Measurements from ENCODE around the gene ORC3. TPM values are rescaled to one million over a fixed set of nuclear protein-coding genes. Genes with fewer than 3 reads are reported as not detected.

ORC3 gene
- total RNA-seq, 1 experiment from 2014 or later: 46.5 TPM

DNA sequence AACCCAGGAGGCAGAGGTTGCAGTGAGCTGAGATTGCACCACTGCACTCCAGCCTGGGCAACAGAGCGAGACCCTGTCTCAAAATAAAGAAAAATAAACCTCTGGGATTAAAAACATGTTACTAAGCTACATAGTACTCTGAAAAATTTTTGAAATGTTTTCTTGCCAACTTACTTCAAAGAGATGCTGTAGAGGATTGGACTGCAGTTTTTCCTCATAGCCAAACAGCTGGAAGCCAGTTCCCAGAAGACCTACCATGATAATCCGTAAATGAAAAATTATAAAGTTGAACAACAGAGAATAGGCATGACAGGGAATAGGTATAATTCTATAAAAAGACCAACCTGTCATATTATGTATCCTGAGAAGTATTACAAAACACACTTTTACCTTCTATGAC lies 48.2 kb upstream of the ORC3 start:
- H3K36me3 ChIP-seq (ENCODE audit: insufficient read depth, low read length, poor library complexity, severe bottlenecking): peaks cover 26% of the 10 kb centered on the region
- no TSS peak for BruUV-seq (replicated peaks)
- H3K4me1 ChIP-seq (ENCODE audit: insufficient read depth, low read length, poor library complexity, severe bottlenecking): no peaks in the 10 kb centered on the region
- TF ChIP-seq EZH2 (IDR thresholded peaks at IDR 0.05; ENCODE audit: borderline replicate concordance, low read depth, low read length, poor library complexity, severe bottlenecking): no peak
- TF ChIP-seq, protein P1, sequence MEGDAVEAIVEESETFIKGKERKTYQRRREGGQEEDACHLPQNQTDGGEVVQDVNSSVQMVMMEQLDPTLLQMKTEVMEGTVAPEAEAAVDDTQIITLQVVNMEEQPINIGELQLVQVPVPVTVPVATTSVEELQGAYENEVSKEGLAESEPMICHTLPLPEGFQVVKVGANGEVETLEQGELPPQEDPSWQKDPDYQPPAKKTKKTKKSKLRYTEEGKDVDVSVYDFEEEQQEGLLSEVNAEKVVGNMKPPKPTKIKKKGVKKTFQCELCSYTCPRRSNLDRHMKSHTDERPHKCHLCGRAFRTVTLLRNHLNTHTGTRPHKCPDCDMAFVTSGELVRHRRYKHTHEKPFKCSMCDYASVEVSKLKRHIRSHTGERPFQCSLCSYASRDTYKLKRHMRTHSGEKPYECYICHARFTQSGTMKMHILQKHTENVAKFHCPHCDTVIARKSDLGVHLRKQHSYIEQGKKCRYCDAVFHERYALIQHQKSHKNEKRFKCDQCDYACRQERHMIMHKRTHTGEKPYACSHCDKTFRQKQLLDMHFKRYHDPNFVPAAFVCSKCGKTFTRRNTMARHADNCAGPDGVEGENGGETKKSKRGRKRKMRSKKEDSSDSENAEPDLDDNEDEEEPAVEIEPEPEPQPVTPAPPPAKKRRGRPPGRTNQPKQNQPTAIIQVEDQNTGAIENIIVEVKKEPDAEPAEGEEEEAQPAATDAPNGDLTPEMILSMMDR (conservative IDR thresholded peaks at IDR 0.05; ENCODE audit: low read depth, low read length): no peak
- peaks cover 9% of the 10 kb centered on the region for H3K9me3 ChIP-seq (ENCODE audit: low read depth, low read length, poor library complexity, severe bottlenecking)
- POLR2A ChIA-PET (ENCODE audit: low non-redundant PET): no interaction called here
- H3K4me3 ChIP-seq (ENCODE audit: low read depth, low read length, poor library complexity, severe bottlenecking): no peak overlapping the region
- no peak for DNase-seq (ENCODE audit: low spot score)
- no peaks in the 10 kb centered on the region for H3K27me3 ChIP-seq (replicated peaks; ENCODE audit: insufficient read depth, low read depth, low read length, poor library complexity)
- CTCF ChIA-PET: no interaction called here
- intact Hi-C loops (cut with micrococcal nuclease; ENCODE audit: unreplicated experiment): no loop called here
- H3K27ac ChIP-seq (ENCODE audit: low read depth, low read length, poor library complexity, severe bottlenecking): no peak overlapping the region

DNA sequence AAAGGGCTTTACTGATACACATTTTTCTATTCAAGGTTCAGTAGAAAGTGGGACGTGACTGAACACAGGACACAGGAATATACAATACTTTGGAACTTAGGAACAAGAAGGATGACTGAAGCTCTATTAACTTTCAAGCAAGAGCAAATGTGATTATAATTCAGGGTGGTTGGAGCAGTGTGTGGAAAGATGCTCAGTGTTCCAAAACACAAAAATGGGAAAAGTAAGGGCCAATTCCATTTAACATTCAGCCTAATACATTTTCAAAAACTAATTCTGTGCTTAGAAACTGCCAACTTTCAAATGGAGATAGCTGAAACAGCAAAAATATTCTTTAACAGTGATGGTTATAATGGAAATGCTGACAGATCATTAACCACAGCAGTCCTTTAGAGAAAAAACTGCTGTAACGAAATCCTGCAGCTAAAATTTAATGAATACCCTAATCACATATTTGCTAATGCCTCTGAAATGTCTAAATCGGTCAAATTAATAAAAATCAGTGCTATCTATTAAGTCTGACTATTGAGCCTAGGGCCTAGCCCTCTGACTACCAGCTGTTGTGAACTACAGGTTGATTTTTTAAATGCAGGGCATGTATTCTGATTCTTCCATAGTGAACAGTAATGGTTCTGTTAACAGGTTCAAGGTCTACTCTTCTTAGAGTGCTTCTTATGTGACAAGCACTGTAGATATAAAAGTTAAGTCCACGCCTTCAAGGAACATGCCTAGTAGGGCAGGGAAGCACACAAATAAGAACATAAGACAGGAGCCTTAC lies 46.0 kb upstream of the ORC3 start:
- Histone ChIP-seq H3K27ac (ENCODE audit: low read depth, low read length, poor library complexity, severe bottlenecking) (no peak overlapping the region), H3K9me3 (ENCODE audit: low read depth, low read length, poor library complexity, severe bottlenecking) (peaks cover 9% of the 10 kb centered on the region), H3K27me3 (replicated peaks; ENCODE audit: insufficient read depth, low read depth, low read length, poor library complexity) (no peaks in the 10 kb centered on the region), H3K4me3 (ENCODE audit: low read depth, low read length, poor library complexity, severe bottlenecking) (no peak overlapping the region), H3K4me1 (ENCODE audit: insufficient read depth, low read length, poor library complexity, severe bottlenecking) (no peaks in the 10 kb centered on the region), H3K36me3 (ENCODE audit: insufficient read depth, low read length, poor library complexity, severe bottlenecking) (peaks cover 30% of the 10 kb centered on the region)
- ChIA-PET CTCF (no interaction called here), POLR2A (ENCODE audit: low non-redundant PET) (no interaction called here)
- BruUV-seq (replicated peaks): no TSS peak
- intact Hi-C loops (cut with micrococcal nuclease; ENCODE audit: unreplicated experiment): no loop called here
- DNase-seq (ENCODE audit: low spot score): no peak
- TF ChIP-seq EZH2 (IDR thresholded peaks at IDR 0.05; ENCODE audit: borderline replicate concordance, low read depth, low read length, poor library complexity, severe bottlenecking): no peak
- TF ChIP-seq, protein P1 (conservative IDR thresholded peaks at IDR 0.05; ENCODE audit: low read depth, low read length): no peak

DNA sequence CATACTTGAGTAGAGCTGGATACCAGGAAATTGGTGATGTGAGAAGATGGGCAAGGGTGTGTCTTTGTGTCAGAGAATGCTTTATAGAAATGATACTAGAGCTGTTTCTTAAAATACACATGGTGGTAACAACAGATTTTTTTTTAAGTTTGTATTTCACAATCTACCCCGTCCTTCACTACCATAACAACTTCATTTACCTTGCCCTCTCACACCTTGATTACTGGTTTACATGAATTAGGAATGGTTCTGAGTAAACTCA lies 45.5 kb upstream of the ORC3 start:
- TF ChIP-seq, protein P1 (conservative IDR thresholded peaks at IDR 0.05; ENCODE audit: low read depth, low read length): no peak
- no peak for TF ChIP-seq EZH2 (IDR thresholded peaks at IDR 0.05; ENCODE audit: borderline replicate concordance, low read depth, low read length, poor library complexity, severe bottlenecking)
- ChIA-PET CTCF (no interaction called here), POLR2A (ENCODE audit: low non-redundant PET) (no interaction called here)
- BruUV-seq (replicated peaks): TSS peak; percentile 15
- DNase-seq (ENCODE audit: low spot score): no peak
- no peaks in the 10 kb centered on the region for H3K4me1 ChIP-seq (ENCODE audit: insufficient read depth, low read length, poor library complexity, severe bottlenecking)
- peaks cover 5% of the 10 kb centered on the region for H3K9me3 ChIP-seq (ENCODE audit: low read depth, low read length, poor library complexity, severe bottlenecking)
- no peaks in the 10 kb centered on the region for H3K27me3 ChIP-seq (replicated peaks; ENCODE audit: insufficient read depth, low read depth, low read length, poor library complexity)
- H3K4me3 ChIP-seq (ENCODE audit: low read depth, low read length, poor library complexity, severe bottlenecking): no peak overlapping the region
- intact Hi-C loops (cut with micrococcal nuclease; ENCODE audit: unreplicated experiment): no loop called here
- H3K27ac ChIP-seq (ENCODE audit: low read depth, low read length, poor library complexity, severe bottlenecking): no peak overlapping the region
- H3K36me3 ChIP-seq (ENCODE audit: insufficient read depth, low read length, poor library complexity, severe bottlenecking): peaks cover 31% of the 10 kb centered on the region
